GM21825 (cell line): ENCODE measurements around the gene ZFAND6.
"Not testable (repeated sequence)": the region's sequence is repeated elsewhere in the genome, so short reads cannot be mapped to it uniquely, and the experiment has no call there.

Source experiments
- ATAC-seq: cut with Tn5 transposase; IDR thresholded peaks from one replicate; pipeline ENCODE4 v1.9.1; 2021; ENCODE audit warnings: mild to moderate bottlenecking, moderate library complexity; ENCODE audit not compliant: unreplicated experiment

The ZFAND6 gene

DNA sequence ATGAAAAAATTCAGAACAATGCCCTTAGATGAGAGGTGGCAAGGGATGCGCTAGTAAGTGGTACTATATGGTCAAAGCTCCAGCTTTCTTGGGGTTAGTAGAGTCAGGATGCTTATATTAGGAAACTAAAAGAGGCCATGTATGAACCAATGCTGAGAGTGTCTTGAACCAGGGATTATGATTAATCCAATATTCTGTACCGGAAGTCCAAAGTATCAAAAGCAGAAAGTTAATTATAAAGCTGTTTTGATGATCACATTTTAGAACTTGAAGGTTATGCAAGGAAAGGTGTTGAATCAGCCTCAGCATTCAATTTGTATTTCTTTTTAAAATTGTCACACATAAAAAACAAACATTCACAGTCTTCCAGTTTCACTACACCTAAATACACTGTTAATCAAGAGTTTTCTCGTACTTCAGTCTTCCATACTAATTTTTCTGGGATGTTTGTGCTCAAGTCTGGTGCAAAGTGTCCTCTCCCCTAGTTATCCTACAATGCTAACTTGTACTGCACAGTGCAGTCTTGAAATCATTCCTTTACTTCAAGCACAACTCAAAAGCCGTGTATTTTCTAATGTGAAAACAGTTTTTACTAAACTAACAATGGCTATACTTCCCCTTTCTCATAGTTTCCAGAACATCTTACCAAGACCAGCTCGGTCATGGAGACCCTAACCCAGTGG, 82.6 kb downstream of the ZFAND6 start:
- ATAC-seq, result no peak

DNA sequence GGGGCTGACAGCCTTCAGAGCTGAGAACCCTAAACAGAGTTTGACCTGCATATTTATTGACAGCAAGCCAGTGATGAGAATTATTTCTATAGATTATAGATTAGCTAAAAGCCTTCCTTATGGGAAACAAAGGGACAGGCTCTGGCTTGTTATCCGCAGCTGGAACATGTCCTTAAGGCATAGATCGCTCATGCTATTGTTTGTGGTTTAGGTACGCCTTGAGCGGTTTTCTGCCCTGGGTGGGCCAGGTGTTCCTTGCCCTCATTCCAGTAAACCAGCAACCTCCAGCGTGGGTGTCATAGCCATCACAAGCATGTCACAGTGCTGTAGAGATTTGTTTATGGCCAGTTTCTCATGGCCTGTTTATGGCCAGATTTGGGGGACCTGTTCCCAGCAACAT, 83.2 kb downstream of the ZFAND6 start:
- no peak for ATAC-seq

DNA sequence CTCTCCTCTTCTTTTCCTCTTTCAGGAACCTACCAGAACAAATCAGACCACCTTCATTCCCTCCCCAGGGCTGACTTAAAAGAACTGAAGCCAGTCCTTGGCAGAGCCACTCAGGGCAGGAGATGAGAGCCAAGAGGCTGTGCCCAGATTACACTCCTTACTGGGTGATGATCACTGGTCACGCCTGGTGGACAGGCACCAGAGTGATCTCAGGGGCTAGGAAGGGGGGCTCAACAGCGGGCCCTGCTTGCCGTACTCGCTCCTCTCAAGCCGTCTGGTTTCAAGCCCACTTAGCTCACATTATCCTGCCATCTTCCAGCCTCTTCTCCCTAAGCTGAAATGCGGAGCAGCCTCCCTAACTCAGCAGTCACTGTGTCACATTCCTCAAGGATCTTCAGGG, 91.7 kb downstream of the ZFAND6 start:
- ATAC-seq, result no peak

DNA sequence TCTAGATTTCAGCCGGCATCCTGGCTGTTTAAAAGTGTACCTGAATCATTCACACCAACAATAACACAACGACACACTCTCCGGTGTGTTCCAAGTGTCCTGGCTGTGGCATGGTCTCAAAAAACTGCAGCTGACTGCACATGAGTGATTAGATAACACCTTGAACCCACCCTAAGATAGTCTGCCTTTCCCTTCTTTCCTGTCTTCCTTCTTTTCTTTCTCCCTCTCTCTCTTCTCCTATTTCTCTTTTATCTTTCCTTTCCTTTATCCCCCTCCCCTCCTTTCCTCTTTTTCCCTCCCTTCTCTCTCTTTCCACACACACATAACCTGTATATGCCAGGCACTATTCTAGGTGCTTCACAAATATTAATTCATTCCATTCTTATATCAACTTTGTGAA, 92.1 kb downstream of the ZFAND6 start:
- no peak for ATAC-seq

GRCh38 chr15:80152180-80152895, 92.9 kb downstream of the ZFAND6 start:
- ATAC-seq, result peak; percentile 74

- peak; percentile 42 for ATAC-seq
Measured at GRCh38 chr15:80152896-80153876, 93.7 kb downstream of the ZFAND6 start, which contains the start of gene FAH. Gene FAH (plus strand): TSS chr15:80152999. CDS start chr15:80153055, 56 bp downstream.

DNA sequence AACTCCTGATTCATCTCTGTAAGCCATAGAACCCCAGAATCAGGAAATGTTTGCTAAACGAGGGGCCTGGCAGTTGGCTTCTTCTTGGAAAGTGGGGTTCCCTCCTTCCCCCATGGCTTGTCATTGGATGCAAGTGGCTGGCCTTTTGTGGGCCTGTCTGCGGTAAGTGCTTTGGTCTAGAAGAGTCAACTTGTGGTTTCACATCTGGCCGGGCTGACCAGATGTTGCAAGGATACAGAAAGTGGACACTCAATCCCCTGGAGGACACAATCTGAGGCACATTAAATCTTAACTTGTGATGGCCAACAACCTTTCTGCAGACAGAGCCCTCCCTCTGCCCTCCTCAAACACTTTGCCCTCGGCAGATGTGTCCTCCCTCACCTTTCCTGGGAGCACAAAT, 94.4 kb downstream of the ZFAND6 start:
- ATAC-seq, result no peak

GRCh38 chr15:80154336-80154735, 94.9 kb downstream of the ZFAND6 start:
- ATAC-seq, result no peak

DNA sequence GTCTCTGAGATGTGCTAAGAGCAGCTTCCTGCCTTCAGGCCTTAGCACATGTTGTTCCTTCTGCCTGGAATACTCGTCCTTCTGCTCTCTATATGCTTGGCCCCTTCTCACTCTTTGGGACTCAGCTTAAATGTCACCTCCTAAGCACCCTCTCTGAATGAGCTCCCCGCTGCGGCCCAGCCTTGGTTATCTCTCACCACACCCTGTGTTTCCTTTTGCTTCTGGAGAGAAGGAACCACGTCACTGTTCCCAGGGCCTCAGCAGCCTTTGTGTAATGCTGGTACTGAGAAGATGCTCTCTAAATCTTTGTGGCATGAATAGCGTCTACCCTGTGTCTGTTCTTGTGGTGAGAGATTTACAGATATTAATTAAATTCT, 95.5 kb downstream of the ZFAND6 start:
- ATAC-seq, result no peak

GRCh38 chr15:80155378-80156175, 96.1 kb downstream of the ZFAND6 start:
- not testable (repeated sequence) for ATAC-seq

DNA sequence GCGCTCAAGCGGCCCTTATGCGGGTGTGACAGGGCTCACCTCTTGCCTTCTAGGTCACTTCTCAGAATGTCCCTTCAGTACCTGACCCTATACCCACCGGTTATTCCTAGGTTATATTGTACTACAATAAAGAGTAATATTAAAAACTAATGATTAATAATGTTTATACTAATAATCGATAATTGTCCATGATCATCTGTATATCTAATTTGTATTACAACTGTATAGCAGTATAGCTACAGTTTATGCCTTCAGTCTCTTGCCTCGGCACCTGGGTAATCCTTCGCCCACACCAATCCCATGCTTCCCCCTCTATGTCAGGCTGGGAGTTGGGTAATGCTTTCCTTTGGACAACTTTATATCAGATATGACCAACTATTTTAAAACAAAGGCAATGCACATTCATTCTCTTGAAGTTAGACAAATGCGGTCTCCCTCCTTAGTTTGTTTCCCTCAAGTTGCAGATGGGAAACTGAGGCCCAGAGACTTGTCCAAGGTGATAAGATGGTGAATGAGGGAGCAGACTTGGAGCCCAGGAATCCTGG, 96.8 kb downstream of the ZFAND6 start:
- ATAC-seq, result no peak

- ATAC-seq, result no peak
Measured at GRCh38 chr15:80157215-80157614, 97.7 kb downstream of the ZFAND6 start.

- ATAC-seq, result no peak
Measured at GRCh38 chr15:80159301-80159700, 99.8 kb downstream of the ZFAND6 start.

- no peak for ATAC-seq
Measured at GRCh38 chr15:80159811-80160569, 100.5 kb downstream of the ZFAND6 start.

DNA sequence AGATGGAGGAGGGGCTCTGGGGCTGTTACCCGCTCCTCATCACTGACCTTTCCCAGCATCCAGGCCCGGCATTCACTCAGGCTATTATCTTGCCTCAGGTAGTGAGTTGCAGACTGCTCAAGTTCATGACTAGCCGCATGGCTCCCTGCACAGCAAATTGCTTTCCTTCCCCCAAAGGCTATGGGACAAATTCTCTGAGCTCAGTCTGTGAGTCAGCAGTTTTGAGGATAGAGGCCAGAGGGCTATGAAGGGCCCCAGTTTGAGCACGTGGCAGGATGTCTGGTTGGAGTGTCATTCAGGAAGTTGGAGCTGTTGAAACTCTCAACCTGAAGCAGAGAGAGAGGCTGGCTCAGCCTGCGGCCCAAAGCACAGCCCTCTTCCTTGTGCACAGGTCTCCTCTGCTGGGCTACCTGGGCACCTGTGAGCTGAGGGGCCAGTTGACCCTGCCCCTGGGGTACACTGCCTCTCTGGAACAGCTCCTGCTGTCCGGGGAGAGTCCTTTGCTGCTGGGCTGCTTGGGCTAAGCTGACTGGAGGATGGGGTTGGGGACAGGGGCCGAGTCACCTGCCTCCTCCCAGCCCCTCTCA, 101.2 kb downstream of the ZFAND6 start:
- peak; percentile 83 for ATAC-seq

DNA sequence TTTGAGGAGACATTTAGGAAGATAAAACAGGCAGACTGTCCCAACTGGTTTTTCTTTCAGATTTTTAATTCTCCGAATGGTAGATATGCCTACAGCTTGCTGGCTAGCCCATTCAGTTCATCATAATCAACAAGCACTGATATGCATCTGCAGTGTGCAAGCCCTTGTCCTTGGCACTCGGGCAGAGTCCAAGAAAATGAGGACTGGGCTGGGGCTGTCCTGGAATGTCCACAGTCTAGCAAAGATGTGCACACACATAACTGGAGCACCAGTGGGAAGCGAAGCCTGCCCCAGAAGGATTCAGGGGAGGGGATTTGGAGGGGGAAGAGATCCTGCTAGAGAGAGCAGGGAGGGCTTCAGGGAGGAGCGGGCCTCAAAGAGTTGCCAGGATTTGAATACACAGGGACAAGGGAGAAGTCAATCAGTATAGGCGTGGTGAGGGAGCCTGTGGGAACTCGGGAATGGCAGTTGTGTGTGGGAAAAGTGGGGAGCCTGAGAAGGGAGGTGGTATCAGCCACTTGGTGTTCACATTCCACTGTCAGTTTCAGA, 102.1 kb downstream of the ZFAND6 start:
- ATAC-seq, result no peak

DNA sequence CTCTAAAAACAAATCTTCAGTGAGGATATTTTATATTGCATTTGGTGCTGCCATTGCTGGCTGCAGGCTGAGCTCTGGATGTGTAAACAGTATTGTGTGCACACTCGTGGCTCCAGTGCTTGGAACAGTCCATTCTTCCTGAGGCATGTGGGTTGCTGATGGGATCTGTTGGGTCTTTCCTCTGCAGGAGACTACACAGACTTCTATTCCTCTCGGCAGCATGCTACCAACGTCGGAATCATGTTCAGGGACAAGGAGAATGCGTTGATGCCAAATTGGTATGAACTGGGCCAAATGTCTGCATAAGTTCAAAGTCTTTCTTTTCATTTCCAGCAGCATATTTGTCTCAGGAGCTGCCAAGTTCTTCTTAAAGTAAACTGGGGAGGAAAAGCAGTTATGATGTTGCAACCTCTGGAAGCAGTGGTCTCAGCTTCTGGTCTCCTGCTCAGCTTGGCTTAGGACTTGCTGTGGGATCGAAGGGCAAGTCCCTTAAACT, 102.6 kb downstream of the ZFAND6 start:
- ATAC-seq, result no peak

- ATAC-seq, result no peak
Measured at GRCh38 chr15:80163217-80163616, 103.7 kb downstream of the ZFAND6 start.

- no peak for ATAC-seq
Measured at GRCh38 chr15:80163897-80164296, 104.4 kb downstream of the ZFAND6 start.
